GM10847 (cell line): Measurements from ENCODE around the gene CST6.

ENCODE experiments used
- POLR2A ChIP-seq: IDR thresholded peaks from 2 replicates; pipeline ENCODE4 v1.6.1; 2011; ENCODE audit not compliant: insufficient read length; ENCODE audit errors: extremely low read depth

Gene CST6

DNA sequence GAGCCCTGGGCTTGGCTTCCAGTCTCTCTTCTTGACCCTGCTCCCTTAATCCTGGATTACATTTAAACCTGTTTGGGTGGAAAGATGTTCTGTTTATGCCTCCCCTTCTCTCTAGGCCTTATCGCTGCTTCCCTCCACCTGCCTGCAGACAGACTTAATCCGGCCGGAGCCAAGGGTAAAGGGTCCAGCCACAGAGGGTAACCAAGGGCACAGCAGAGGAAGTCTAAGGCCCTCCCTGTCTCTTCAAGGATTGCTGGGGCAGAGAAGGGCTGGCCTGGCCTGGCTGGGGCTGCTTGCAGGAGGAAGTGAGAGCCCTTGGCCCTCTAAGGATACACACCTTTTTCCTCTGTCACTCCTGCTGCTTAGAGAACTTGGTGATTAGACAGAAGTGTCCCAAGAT, 35.1 kb downstream of the CST6 start:
- TF ChIP-seq POLR2A, result no peak

DNA sequence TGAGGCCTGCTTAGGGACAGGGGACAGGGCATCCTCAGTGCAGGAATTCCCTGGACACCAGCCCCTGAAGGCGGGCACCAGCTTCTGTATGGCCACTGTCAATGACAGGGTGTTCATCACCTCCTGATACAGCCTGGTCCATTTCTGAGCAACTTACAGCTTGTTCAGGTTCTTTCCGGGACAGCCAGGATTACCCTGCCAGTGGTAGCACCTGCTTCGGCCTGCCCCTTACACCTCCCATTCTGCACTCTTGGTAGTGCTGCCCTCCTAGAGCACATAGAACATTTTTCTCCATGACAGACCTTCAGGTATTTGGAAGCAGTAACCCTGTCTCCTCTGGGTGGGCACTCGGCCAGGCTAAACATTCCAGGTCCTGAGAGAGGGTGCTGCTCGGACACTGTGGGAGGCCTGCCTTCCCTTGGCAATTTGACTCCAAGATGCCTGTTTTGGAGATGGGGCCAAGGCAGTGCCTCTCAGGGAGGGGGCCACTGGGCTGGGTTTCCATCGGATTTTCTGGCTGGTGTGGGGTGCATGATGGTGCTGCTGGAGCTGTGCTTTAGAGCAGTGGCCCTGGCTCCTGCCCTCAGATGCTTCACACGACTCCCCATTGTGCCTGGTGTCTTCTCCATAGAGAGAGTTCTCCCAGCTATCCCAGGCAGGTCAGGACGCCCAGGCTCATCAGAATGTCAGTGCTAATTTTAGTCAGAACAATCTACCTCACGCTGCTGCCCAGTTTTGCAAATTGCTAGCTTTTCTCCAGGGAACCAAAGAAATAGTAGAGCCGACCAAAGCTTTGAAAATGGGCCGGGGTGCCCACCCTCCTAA, 35.9 kb downstream of the CST6 start:
- TF ChIP-seq POLR2A, result no peak

DNA sequence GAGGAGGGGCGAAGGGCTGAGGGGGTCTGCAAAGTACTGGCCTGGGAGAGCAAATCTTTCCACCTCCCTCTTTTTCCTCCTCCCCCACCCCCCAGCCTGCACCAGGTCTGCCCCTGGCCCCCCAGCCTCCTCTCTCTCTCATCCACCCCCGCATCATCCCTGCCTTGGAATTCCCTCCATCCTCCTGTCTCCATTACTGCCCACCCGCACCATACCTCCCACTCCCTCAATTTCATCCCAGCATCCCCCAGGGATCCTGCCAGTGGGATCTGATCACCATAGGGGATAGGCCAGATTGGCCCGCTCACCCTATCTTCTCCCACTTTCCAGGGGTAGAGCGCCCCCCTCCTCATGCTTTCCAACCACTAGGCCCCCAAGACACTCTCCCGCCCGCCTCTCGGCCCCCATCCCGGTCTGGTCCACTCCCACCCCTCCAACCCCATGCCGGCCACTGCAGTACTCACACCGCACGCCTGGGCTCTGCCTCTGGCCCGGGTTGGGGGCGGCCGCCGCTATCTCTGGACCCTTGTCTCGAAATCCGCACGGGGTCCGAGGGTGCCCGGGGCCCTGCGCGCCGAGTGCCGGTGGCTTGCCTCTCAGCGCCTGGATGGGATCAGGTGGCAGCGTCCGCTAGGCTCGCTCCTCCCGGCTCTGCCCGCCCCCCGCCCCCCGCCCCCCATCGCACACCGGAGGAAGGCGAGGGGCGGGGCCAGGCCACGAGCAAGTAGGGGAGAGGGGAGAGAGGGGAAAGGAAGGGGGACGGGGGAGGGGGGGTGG, 36.9 kb downstream of the CST6 start, which contains the start of gene GAL3ST3:
Gene GAL3ST3 (minus strand): TSS at position 615 of the 777 bp plus-strand sequence. CDS start 3,746 bp downstream, outside the sequence.
- TF ChIP-seq POLR2A, result no peak

DNA sequence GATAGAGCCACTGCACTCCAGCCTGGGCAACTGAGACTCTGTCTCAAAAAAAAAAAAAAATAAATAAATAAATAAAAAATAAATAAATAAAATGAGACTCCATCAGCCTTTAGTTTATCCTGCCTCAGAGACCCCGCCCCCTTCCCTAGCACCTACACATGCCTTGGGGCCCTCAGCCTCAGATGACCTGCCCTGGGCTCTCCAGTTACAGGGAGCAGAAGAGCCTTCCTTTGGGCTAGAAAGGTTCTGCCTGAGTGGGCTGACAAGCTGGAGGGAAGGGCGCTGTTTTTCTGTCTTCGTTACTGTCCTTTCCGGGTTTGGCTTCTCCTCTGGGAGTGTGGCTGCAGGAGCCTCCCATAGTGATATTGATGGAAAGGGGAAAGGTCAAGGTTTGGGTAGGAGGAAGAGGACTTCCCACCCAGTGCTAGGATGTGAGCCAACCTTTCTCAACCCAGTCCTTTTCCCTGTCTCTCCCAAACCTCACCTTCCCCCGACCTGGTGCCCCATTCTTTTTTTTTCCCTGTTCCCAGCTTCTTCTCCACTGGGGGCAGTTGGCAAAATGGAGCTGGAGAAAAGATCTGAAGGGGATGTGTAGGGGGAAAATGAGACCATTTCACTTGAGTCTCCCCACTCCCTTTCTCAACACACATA, 38.9 kb downstream of the CST6 start:
- no peak for TF ChIP-seq POLR2A

DNA sequence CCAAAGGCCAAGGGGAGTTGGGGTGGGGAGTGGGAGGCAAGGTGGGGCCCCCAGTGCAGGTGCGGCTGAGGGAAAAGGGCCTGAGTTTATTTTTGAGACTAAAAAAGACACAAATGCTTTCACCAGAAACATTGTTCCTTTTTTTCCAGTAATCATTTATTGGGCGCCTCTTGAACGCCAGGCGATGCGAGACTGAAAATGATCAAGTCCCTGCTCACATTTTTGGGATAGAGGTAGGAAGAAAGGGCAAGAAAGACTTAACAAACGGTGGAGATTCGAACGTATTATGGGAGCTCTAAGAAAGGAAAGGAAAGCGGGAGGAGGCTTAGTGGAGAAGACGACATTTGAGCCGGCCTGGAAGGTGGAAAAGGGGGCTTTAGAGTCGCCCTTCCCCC, 39.6 kb downstream of the CST6 start:
- no peak for TF ChIP-seq POLR2A

DNA sequence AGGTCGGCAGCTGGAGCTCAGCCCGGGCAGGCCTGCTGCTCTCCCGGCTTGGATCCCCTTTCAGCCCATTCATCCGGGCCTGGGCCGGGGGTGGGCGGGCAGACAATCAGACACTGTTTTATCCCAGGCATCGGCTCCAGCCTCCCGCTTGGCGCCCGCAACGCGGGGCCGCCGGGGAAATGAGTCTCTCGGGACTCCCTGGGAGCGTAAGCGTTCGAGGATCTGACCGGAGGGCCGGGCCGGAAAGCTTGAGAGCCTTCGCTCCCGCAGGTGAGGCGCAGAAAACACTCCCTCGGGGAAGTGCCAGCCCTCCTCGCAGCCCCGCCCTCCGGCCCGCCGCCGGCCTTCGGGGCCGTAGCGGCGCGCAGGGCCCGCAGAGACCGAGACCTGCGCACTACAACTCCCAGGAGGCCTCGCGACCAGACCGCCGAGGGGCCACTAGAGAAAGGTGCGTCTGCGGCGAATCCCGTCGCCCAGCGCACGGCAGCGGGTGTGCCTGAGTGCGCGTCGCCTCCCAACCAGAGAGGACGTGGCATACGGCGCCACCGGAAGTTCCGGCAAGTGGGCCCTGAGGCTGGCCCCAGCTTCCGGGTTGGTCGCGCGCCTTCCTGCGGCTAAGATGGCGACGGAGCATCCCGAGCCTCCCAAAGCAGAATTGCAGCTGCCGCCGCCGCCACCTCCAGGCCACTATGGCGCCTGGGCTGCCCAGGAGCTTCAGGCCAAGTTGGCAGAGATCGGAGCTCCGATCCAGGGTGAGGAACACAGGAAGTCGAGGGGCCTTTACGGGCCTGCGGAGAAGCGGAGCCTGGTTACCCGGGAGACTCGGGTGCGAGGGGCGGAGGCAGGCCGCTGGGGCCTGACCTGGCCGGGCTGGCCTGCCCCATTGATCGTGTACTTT, 40.2 kb downstream of the CST6 start, which contains the start of gene SF3B2:
Gene SF3B2 (plus strand): TSS at position 599 of the 898 bp plus-strand sequence. CDS start 21 bp downstream, at position 620.
- peak; percentile 79 for TF ChIP-seq POLR2A

DNA sequence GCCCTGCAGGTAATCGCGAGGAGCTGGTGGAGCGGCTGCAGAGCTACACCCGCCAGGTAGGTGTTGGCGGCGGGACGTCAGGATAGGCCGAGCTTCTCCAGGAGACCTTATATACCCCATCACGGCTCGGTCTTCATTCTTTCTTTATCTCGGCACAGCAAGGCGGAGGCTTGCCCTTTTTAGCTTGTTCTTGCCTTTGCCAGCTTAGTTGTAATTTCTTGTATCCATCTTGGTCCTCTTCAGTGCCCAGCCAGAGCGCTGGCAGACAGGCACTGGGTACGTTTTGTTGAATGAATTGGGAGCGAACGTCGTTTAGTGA, 40.8 kb downstream of the CST6 start:
- no peak for TF ChIP-seq POLR2A

DNA sequence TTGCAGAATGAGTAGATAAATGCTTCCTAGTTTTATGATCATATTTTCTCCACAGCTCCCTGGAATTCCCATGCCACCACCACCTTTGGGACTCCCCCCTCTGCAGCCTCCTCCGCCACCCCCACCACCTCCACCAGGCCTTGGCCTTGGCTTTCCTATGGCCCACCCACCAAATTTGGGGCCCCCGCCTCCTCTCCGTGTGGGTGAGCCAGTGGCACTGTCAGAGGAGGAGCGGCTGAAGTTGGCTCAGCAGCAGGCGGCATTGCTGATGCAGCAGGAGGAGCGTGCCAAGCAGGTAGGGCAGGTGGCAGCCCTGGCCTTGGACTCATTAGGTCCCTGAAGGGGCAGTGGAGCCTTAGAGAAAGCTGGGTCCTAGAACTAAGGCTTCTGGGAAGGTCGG, 43.2 kb downstream of the CST6 start:
- no peak for TF ChIP-seq POLR2A

DNA sequence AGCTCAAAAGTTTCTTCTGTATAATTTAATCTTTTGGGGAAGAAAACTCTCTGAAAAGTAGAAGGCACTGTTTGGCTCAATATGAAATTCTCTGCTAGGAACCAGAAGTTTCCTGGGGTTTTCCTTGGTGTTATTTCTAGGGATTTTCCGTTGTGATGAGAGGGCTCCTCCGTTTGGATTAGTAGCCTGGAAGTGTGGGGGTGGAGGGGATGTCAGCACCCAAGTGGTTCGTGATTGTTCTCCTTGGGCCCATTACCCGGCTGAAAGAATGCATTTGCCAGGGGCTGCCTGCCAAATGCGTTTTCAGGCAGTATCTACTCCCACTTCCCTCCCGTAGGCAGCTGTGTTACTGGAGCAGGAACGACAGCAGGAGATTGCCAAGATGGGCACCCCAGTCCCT, 44.7 kb downstream of the CST6 start:
- TF ChIP-seq POLR2A, result no peak

DNA sequence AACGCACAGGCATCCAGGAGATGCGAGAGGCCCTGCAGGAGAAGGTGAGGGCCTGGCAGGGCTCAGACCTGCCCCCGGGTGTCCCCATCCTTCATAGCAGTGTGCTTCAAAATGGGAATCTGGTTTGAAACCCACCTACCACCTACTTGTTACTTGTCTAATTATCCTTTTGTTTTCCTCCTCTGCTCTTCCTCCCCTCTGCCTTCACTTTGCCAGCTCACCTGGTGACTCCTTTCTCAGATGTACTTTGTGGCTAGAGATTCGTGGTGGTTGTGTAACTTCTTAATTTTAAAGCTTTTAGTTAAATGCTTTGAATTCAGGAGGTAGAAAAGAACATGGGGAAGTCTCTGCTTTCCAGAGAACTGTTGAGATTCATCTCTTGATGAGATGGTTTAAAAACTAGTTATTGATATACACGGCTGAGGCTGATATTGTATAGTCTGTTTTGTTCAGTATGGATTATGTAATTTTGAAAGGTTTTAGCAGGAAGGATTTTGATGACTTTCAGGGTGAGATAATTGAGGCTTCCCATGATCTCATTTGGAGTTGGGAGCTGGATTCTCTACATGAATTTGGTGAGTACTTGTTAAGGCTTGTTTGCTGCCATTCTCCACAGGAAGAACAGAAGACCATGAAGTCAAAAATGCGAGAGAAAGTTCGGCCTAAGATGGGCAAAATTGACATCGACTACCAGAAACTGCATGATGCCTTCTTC, 48.3 kb downstream of the CST6 start:
- TF ChIP-seq POLR2A, result no peak

DNA sequence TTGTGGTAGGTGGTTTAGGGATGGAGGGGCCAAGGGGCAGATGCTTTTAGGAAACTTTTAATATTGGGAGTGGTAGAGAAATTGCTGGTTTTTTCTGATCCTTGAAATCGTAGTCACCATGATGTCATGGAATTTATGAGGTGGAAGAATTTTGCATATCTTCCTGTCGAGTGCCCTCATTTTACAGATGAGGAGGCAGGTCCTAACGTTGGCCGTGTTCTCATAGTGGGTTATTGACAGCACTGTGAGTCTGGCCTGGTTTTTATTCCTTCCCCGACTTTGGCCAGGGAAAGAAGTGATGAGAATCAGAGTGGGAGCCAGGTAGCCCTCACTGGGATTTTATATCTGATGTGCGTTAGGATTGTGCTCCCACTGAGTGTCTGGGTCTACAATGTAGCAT, 49.5 kb downstream of the CST6 start:
- no peak for TF ChIP-seq POLR2A

DNA sequence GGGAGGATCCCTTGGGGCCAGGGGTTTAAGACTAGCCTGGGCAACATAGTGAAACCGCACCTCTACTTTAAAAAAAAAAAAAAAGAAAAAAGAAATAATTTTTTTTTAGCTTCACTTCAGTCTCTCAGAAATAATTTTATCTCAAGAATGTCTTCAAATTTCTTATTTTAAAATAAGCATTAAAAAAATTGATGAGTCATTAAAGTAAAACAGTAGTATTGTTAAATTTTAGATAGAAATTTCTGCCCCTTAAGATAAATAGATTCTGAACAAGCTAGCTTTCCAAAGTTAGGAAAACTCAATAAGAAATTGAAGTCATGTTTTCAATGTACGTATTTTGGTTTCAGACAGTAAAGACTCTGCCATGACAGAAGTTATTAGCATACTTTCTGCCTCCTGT, 50.6 kb downstream of the CST6 start:
- TF ChIP-seq POLR2A, result no peak
